IPS-15b (cell line): ENCODE data around the gene NID1.
"Not testable (repeated sequence)": the region's sequence is repeated elsewhere in the genome, so short reads cannot be mapped to it uniquely, and the experiment has no call there.

Experiments used
- H3K27me3 ChIP-seq: one replicate; pipeline ENCODE4 v1.6.1; 2013; ENCODE audit warnings: low read length; ENCODE audit not compliant: control insufficient read depth, insufficient read depth
- H3K36me3 ChIP-seq: one replicate; pipeline ENCODE4 v1.6.1; 2013; ENCODE audit warnings: low read length; ENCODE audit not compliant: control insufficient read depth, insufficient read depth
- H3K4me1 ChIP-seq: one replicate; pipeline ENCODE4 v1.6.1; 2013; ENCODE audit warnings: mild to moderate bottlenecking, low read length; ENCODE audit not compliant: control insufficient read depth, insufficient read depth
- H3K4me3 ChIP-seq: one replicate; pipeline ENCODE4 v1.5.1; 2013; ENCODE audit warnings: low read depth, low read length
- H3K9ac ChIP-seq: one replicate; pipeline ENCODE4 v1.6.1; 2013; ENCODE audit warnings: low read depth, mild to moderate bottlenecking, low read length
- H3K9me3 ChIP-seq: one replicate; pipeline ENCODE4 v1.6.1; 2013; ENCODE audit warnings: mild to moderate bottlenecking, low read length; ENCODE audit not compliant: control insufficient read depth, insufficient read depth

Gene NID1

GRCh38 chr1:236089046-236089773 is 24.3 kb upstream of the NID1 start:
- no peak overlapping the region for H3K4me3 ChIP-seq
- no peaks in the 10 kb centered on the region for H3K27me3 ChIP-seq
- no peaks in the 10 kb centered on the region for H3K4me1 ChIP-seq
- no peaks in the 10 kb centered on the region for H3K9me3 ChIP-seq
- H3K36me3 ChIP-seq = no peaks in the 10 kb centered on the region
- no peak overlapping the region for H3K9ac ChIP-seq

- no peaks in the 10 kb centered on the region for H3K36me3 ChIP-seq
- H3K4me1 ChIP-seq = no peaks in the 10 kb centered on the region
- no peak overlapping the region for H3K9ac ChIP-seq
- no peaks in the 10 kb centered on the region for H3K27me3 ChIP-seq
- H3K9me3 ChIP-seq = no peaks in the 10 kb centered on the region
- no peak overlapping the region for H3K4me3 ChIP-seq
Measured at GRCh38 chr1:236086537-236086936, 21.6 kb upstream of the NID1 start.

- Histone ChIP-seq H3K27me3 (no peaks in the 10 kb centered on the region), H3K4me3 (no peak overlapping the region), H3K4me1 (no peaks in the 10 kb centered on the region), H3K36me3 (no peaks in the 10 kb centered on the region), H3K9me3 (no peaks in the 10 kb centered on the region), H3K9ac (no peak overlapping the region)
Measured at GRCh38 chr1:236085545-236086159, 20.8 kb upstream of the NID1 start.

GRCh38 chr1:236084386-236084730 is 19.5 kb upstream of the NID1 start:
- Histone ChIP-seq H3K27me3 (no peaks in the 10 kb centered on the region), H3K9me3 (no peaks in the 10 kb centered on the region), H3K4me3 (no peak overlapping the region), H3K4me1 (no peaks in the 10 kb centered on the region), H3K9ac (no peak overlapping the region), H3K36me3 (no peaks in the 10 kb centered on the region)

GRCh38 chr1:236083650-236084385 is 18.9 kb upstream of the NID1 start:
- no peaks in the 10 kb centered on the region for H3K27me3 ChIP-seq
- no peaks in the 10 kb centered on the region for H3K36me3 ChIP-seq
- no peak overlapping the region for H3K9ac ChIP-seq
- no peaks in the 10 kb centered on the region for H3K9me3 ChIP-seq
- no peak overlapping the region for H3K4me3 ChIP-seq
- no peaks in the 10 kb centered on the region for H3K4me1 ChIP-seq

GRCh38 chr1:236082526-236082925 is 17.6 kb upstream of the NID1 start:
- H3K4me1 ChIP-seq = no peaks in the 10 kb centered on the region
- no peaks in the 10 kb centered on the region for H3K36me3 ChIP-seq
- no peaks in the 10 kb centered on the region for H3K27me3 ChIP-seq
- no peak overlapping the region for H3K4me3 ChIP-seq
- no peaks in the 10 kb centered on the region for H3K9me3 ChIP-seq
- no peak overlapping the region for H3K9ac ChIP-seq

- H3K9ac ChIP-seq = no peak overlapping the region
- no peaks in the 10 kb centered on the region for H3K9me3 ChIP-seq
- no peaks in the 10 kb centered on the region for H3K4me1 ChIP-seq
- H3K27me3 ChIP-seq = no peaks in the 10 kb centered on the region
- no peaks in the 10 kb centered on the region for H3K36me3 ChIP-seq
- no peak overlapping the region for H3K4me3 ChIP-seq
Measured at GRCh38 chr1:236081546-236082227, 16.8 kb upstream of the NID1 start.

- Histone ChIP-seq H3K4me1 (no peaks in the 10 kb centered on the region), H3K9me3 (no peaks in the 10 kb centered on the region), H3K4me3 (no peak overlapping the region), H3K9ac (no peak overlapping the region), H3K36me3 (no peaks in the 10 kb centered on the region), H3K27me3 (no peaks in the 10 kb centered on the region)
Measured at GRCh38 chr1:236079703-236080102, 14.8 kb upstream of the NID1 start.

GRCh38 chr1:236078993-236079392 is 14.1 kb upstream of the NID1 start:
- Histone ChIP-seq H3K36me3 (no peaks in the 10 kb centered on the region), H3K27me3 (no peaks in the 10 kb centered on the region), H3K9me3 (no peaks in the 10 kb centered on the region), H3K4me1 (no peaks in the 10 kb centered on the region), H3K4me3 (no peak overlapping the region), H3K9ac (no peak overlapping the region)

GRCh38 chr1:236078077-236078476 is 13.2 kb upstream of the NID1 start:
- H3K4me3 ChIP-seq, H3K9ac ChIP-seq, H3K27me3 ChIP-seq, H3K4me1 ChIP-seq, H3K9me3 ChIP-seq, H3K36me3 ChIP-seq: not testable (repeated sequence)

GRCh38 chr1:236075848-236076247 is 11.0 kb upstream of the NID1 start:
- H3K4me1 ChIP-seq = no peaks in the 10 kb centered on the region
- H3K36me3 ChIP-seq = no peaks in the 10 kb centered on the region
- H3K4me3 ChIP-seq = no peak overlapping the region
- H3K9ac ChIP-seq = no peak overlapping the region
- H3K27me3 ChIP-seq = no peaks in the 10 kb centered on the region
- H3K9me3 ChIP-seq = no peaks in the 10 kb centered on the region
